ENCODE results near the gene RGR.

Gene RGR, protein sequence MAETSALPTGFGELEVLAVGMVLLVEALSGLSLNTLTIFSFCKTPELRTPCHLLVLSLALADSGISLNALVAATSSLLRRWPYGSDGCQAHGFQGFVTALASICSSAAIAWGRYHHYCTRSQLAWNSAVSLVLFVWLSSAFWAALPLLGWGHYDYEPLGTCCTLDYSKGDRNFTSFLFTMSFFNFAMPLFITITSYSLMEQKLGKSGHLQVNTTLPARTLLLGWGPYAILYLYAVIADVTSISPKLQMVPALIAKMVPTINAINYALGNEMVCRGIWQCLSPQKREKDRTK

DNA sequence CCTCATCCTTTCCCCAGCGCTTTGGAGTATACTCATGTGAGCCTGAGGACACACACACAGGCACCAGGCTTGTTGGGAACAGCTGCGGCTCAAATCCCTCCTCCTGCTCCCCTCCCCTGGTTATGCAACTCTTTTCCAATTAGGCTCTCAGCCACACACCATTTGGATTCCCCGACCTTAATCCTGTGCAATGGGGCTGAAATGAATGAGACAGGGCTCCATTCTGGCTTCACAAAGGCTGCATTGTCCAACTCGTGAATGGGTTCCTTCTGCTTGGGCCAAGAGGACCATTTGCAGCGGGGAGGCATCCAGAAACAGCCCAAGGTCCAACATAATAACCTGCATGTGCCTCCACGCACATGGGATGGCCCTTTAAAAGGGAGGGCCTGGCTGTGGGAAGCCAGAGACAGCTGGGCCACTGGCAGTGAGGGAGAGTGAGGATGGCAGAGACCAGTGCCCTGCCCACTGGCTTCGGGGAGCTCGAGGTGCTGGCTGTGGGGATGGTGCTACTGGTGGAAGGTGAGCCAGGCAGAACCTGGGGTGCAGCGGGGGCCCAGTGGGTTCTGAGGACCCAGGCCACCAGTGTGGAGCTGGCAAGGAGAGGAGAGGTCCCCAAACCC, at the start of gene RGR:
TSS of gene RGR (plus strand) at position 403 of the 620 bp plus-strand sequence. CDS start at position 441, 38 bp downstream.
- DNase-seq, result no peak

DNA sequence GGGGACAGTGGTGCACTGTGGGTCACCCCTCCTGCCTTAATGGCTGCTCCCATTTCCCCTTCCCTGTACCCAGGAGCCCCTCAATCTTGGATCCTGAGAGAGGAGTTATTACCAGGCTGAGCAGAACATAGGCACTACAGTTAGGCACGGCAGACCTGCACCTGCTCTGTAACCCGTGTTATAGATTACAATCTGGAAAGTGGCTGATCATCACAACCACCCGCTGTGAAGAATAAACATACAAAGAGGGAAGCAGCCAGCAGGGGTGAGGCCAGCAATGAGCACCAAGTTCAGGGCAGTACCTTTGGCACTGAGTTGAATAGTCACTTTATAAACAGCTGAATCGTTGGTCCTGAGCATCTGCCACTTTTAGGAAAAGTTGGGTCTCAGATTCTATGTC, 48.8 kb upstream of the RGR start:
- DNase-seq, result no peak

DNA sequence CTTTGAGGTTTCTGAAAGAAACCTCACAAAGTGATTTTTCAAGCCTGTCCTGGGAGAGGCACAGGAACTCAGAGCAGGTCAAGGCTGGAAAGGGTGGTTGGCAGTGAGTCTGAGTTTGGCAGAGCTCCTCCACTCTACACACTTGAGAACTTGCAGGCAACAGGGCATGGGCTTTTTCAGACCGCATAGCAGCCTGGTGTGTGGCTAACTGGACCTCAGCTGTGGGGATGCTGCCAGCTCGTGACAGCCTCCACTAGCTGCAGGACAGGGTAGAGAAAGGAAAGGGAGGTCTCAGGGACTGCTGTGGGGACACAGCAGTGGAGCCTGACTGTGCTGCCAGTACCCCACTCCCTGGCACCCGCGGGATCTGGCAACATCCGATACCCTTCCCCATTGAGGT, 47.9 kb upstream of the RGR start:
- DNase-seq, result no peak

DNA sequence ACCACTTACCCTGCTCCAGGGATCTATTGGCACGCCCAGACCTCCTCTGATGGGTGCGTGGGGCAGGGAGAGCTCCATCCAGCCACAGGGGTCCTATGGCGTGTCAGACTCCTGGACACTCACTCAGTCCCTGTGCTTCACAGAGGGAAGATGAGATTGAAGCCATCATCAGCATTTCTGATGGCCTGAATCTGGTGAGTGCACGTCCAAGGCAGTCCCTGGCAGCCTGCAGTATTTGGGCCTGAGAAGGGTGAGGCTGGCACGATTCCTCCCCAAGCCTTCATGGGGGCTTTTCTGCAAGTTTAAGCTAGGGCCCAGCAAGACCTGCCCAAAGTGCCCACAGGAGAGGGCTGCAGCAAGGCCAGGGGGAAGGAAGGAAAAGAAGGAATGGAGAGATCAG, 47.2 kb upstream of the RGR start:
- DNase-seq, result no peak

DNA sequence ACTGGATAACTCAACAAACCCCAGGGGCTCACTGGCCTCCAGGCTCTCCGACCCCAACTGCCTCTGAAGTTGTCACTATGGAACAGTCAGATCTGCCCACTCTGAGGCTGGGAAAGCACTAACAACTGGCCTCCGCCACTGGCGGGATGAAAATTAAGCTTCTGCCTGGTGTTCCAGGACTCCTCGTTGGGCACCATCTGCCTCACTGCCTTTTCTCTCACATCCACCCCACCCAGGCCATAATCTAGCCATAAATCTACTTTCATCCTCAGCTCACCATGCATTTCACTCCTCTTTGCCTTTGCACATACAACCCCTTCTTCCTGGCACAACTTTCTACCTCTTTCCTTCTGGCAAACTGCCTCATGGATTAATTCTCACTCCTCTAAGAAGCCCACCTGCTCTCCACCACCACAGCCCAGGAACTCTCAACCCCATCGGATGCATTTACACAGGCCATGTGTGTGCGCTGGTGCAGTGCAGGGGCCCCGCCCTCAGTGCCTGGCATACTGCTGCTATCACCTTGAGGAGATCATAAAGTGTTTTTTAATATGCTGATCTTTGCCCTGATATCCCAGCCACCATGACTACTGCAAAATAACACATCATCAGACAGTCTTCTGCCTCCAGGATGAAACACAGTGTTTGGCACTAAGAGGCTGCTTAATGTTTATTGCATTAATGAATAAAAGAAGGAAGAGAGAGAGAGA, 46.5 kb upstream of the RGR start:
- DNase-seq, result no peak

DNA sequence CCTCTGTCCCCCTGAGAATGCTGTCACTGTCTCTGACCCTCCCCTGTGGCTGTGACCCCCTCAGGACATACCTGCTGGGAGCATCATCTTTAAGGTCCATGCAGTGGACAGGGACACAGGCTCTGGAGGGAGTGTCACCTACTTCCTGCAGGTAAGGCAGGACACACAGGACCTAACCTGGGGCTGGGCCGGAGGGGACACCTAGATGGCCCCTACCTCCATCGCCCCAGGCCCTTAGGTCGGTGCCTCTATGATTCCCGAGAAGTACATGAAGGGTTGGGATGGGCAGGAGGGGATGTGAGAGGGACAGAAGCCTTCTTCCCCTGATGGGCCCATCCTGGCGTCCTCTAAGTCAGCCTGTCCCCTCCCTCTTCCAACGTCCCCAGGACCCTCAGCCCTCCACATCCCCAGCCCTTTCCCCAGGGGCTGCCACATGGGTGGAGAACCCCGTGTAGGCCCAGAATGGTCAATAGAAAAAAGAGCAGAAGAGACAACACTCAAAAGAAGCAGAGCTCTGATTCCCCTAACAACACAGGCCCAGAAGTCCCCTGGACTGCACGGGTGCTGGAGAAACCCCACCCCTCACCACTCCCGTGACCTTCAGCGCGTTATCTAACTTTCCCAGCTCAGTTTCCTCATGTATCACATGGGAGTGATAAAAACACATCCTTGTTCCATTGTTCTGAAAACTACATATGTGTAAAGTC, 44.2 kb upstream of the RGR start:
- DNase-seq, result no peak

DNA sequence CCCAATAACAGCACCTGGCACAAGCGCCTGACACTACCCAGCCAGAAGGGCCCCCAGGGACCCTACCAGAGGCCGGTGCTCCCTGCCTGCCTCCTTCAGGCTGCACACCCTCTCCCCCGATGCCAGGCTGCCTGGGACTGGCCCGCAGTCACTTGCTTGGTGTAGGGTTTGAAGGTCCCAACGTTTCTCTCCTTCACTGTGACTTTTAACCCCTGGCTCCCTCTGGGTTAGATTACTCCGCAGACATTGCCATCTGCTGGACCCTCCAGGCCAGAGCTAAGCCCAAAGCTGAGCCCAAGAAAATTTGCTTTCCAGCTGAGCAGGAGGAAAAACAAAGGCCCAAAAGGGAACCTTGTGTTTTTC, 43.6 kb upstream of the RGR start:
- DNase-seq, result no peak

DNA sequence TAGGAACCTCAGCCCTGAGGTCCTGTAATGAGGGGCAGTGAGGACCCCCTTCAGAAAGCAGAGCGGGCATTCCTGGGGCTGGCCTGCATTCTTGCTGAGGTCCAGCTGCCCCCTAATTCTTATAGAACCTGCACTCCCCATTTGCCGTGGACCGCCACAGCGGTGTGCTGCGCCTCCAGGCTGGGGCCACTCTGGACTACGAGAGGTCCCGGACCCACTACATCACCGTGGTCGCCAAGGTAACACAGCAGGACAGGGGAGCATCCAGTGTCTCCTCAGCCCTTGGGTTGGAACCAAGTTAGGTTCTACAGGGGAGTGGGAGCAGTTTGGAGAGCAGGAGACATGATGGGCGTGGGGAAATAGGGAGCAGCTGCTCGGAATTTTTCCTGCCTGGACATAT, 43.2 kb upstream of the RGR start:
- no peak for DNase-seq

DNA sequence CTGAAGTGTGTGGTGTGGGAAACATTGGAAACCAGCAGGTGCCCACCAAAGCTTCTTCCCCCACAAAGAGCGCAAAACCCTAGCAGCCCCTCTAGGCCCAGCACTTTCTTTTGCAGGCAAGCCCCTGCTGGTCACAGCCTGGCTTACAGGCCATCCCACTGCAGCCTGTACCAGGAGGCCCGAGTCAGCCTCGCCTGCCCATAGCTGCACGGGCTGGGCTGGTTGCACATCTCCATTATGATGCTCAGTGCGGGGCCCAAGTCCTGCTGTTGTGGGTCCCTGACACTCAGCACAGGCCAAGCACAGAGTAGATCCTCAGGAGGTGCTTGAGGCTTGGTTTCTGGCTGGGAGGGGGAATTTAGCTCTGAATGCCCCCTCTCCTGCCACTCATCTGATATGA, 42.5 kb upstream of the RGR start:
- no peak for DNase-seq

DNA sequence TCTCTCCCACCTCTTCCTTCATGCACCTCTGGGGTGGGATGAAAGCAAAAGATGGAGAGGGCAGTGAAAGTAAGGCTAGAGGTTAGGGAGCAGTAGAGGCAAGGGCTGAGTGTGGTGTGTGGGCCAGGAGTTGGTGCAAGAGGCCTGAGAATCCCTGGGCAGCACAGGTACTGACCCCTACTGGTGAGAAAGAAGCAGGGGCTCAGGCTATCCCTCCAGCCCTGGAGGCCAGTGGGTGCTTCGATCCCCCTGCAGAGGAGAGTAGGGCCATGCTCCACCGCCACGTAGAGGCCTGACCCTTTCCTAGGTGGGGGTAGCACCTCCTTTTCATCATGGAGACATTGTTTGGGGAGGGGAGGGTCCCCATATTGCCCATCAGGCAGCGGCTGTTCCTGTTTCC, 40.7 kb upstream of the RGR start:
- no peak for DNase-seq

DNA sequence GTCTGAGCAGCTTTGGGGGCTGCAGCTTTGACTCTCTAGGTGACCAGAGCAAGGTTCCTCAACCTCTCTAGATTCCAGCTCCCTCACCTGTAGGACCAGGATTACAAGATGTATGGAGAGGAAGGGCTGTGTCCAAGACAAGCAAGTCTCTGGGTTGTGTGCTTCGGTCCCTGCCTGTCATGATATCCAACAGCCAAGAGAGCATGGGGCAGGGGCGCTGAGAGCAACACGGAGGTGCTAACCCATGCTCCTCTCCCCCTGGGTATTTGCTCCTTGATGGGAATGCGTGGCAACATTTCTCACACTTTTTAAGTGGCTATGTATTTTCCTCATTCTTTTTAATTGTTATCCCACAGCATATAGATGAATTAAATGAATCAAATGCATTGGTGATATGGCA, 40.2 kb upstream of the RGR start:
- no peak for DNase-seq

DNA sequence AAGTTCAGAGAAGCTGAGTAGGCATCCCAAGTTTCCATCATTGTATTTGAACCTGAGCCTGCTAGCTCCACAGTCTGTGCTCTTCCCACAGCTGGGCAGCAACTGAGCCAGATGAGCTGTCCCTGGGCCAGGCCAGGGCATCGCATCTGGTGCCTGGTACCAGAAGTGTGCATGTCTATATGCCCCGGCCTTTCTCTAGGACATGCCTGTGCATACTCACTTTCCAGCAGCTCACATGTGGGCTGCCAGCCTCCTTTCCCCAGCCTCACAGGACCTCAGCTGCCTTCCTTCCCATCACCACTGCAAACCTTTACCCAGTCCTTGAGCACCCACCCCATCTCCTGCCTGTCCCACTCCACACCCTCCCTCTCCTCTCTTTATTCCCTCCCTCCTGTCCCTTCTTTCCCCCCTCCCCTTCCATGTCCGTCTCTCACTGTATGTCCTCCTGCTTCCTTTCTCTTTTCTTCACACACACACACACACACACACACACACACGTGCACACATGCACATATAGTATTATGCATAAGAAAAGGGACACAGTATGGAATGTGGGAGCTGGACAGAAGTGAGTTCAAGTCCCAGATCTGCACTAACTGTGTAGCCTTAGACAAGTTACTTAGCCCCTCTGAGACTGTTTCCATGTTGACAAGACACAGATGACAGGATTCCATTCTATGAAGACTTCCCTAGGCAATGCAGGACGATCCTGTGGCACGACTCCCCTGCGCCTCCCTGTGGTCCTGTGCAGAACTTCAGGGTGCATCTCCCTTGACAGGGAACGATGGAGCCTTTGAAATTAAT, 39.6 kb upstream of the RGR start:
- DNase-seq, result peak; percentile 34 to 55

DNA sequence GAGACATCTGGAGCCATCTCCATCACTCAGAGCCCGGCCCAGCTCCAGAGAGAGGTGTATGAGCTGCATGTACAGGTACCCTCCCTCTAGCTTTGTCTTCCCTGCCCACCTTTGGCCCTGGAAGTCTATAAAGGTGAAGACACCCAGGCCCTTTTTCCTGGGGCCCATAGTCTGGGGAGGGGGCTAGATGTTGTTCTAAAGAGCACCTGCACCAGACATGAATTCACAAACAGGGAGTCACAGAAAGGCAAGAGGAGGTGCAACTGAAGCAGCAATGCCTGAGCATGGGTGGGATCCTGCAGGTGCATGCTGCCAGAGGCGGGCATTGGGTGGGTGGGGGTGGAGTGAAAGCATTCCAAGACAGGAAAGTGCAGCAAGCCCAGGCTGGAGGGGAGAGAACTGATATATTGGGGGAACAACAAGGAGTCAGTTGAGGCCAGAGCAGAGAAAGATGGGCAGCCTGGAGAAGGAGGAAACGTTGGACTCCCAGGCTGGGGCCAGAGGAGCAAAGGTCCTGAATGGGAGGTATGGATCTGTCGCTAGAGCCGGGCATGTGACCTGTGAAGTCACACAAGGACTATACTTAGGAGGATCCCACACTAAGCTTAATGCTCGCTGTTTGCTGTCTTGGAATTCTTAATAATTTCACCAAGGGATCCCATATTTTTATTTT, 38.9 kb upstream of the RGR start:
- DNase-seq, result no peak

DNA sequence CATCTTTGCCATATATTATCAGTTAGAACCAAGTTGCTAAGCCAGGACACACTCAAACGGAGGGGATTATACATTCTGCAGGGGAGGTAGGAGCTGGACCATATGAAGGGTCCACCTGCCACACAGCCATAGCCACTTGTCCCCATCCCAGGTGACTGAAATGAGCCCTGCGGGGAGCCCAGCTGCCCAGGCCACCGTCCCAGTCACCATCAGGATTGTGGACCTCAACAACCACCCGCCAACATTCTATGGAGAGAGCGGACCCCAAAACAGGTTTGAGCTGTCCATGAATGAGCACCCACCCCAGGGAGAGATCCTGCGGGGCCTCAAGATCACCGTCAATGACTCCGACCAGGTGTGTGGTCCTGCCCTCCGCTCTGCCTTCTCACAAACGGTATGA, 36.8 kb upstream of the RGR start:
- no peak for DNase-seq

DNA sequence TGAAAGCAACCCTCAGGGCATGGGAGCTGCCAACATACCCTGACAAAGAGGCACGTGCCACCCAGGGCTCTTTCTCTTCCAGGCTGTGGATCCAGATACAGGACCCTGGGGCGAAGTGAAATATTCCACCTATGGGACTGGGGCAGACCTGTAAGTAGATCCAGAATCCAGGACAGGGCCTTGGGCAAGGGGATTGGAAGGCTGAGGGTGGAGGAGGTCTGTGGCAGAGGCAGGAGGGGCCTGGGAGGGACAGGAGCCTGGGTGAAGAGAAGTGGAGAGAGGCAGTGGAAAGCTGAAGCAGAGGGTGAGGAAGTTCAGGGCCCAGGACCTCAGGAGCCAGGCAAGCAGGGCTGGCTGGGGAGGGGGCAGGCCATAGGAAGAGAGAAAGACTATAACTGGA, 33.3 kb upstream of the RGR start:
- DNase-seq, result no peak

DNA sequence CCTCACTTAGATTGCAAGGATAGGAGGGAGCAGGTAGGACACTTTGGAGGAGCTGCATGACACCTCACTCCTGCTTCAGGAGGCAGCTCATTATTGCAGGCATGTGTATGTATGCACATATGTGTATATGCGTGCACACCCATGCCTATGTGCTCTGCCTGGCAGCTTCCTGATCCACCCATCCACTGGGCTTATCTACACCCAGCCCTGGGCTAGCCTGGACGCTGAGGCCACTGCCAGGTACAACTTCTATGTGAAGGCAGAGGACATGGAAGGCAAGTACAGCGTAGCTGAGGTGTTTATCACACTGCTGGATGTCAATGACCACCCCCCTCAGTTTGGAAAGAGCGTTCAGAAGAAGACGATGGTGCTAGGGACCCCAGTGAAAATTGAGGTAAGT, 32.8 kb upstream of the RGR start:
- no peak for DNase-seq

DNA sequence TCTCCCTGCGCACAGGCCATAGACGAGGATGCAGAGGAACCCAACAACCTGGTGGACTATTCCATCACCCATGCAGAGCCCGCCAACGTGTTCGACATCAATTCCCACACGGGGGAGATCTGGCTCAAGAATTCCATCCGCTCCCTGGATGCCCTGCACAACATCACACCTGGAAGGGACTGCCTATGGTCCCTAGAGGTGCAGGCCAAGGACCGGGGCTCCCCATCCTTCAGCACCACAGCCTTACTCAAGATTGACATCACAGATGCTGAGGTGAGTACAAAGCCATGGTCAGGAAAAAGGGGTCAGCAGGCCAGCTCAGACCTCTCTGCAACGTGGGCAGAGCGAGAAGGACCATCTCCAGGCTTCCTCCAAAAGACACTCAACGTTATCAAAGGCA, 31.8 kb upstream of the RGR start:
- no peak for DNase-seq

DNA sequence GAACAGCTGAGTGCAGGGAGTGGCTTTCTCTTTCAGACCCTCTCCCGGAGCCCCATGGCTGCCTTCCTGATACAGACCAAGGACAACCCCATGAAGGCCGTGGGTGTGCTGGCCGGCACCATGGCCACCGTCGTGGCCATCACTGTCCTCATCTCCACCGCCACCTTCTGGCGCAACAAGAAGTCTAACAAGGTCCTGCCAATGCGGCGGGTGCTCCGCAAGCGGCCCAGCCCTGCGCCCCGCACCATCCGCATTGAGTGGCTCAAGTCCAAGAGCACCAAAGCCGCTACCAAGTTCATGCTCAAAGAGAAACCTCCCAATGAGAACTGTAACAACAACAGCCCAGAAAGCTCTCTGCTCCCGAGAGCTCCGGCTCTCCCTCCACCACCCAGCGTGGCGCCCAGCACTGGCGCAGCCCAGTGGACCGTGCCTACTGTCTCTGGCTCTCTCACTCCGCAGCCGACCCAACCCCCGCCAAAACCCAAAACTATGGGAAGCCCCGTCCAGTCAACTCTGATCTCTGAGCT, 30.7 kb upstream of the RGR start:
- DNase-seq, result no peak

DNA sequence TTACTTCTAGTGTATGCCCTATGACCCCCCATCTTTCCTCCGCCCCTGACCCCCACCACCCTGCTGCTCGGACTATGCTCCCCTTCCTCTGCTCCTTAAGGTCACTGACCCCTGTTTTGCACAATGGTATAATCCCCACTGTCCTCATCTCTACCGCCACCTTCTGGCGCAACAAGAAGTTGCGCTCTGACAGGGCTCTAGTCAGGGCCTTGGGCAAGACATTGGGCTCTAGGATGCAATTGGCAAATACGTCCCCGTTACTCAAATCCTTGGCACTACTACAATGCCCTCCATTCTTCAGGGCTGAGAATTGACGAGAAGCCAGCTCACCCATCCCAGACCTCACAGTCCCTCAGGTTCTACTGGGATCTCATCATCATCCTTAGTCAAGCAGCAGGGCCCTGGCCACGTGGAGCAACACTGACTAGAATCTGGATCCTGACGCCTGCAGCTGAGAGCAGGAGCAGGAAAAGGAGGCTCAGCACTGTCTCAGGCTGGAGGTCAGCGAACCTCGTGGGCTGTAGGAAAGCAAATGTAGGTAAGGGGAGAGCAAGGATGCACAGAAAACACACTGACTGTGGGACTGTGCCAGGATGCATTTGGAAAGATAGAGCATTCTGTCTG, 30.1 kb upstream of the RGR start:
- DNase-seq, result no peak

DNA sequence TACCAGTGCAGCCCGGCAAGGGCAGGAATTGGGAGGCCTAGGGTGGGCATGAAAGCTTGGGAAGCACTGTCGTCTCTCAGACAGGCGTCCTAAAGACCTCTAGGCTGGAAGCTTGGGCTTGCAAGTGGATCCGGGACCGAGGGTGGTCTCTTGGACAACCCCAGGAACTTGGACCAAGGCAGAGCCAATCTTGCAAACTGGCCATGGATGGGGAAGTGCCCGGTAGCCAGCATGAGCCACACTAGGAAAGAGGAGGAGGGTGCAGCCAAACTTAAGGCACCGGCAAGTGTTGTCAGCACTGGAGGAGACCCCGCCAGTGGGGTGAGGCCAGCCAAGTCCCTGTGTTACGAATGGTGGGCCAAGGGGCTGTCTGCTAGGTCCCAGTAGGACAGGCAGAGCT, 28.0 kb upstream of the RGR start:
- DNase-seq, result no peak

DNA sequence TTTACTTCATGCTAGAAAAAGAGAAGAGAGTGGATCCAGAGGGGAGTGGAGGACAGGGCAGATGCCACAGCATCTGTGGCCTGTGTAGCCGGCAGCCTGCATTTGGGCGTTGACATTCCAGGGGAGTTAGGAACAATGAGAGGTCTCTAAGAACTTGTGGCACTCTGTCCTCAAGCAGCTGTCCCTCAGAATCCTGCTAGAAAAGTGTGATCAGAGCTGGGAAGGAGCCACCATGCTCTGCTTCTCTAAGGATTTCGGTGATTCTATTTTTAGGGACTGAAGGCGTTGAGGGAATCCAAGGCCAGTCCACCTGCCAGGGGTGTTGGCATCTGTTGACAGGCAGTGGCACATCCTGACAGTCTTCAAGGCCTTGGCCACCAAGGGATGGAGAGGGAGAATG, 27.1 kb upstream of the RGR start:
- DNase-seq, result no peak

DNA sequence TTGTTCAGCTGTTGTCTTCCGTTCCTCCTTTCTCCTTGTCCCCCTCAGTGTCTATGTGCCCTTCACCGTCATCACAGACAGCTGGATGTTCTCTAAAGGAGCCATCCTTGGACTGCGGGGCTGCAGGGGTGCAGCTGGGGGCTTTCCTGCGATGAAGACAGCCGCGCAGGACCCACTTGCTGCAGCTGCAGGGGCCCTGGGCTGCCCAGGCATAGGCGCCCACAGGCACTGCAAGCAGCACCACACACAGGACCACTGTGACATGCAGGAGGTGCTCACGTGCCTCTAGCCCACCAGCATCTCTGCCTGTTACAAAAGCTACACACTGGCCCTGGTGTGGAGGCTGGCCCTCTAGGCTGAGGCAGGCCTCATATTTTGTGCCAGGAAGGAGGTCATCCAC, 22.9 kb upstream of the RGR start:
- no peak for DNase-seq

Data from stimulated activated CD4-positive, alpha-beta T cell treated with anti-CD3 and anti-CD28 coated beads, Interleukin-4, amount 100 ng/mL, for 4 hours (primary cell).